ENCODE measurements around the gene CELF2. TPM values are rescaled to one million over a fixed set of nuclear protein-coding genes. Genes with fewer than 3 reads are reported as not detected.

Gene CELF2
- total and polyA plus RNA-seq, 2 donors from 2014 or later = 1.7 to 39.2 TPM

GRCh38 chr10:11018855-11019631, 1.4 kb downstream of the CELF2 start:
- Histone ChIP-seq H3K4me1 (ENCODE audit: control insufficient read depth in 2 of 3, insufficient read depth in 2 of 3, low read depth in 1 of 3, low read length in 3 of 3) (peaks cover 0 to 5% (median 0%) of the 10 kb centered on the region in 3 donors), H3K27me3 (ENCODE audit: control insufficient read depth, insufficient read depth, low read length) (peaks cover 19% of the 10 kb centered on the region), H3K36me3 (ENCODE audit: control insufficient read depth in 2 of 3, insufficient read depth in 3 of 3, low read length in 3 of 3) (no peaks in the 10 kb centered on the region), H3K4me3 (ENCODE audit: low read length in 3 of 3) (peak overlapping the region in 2 of 3 donors; percentile 1 to 25), H3K27ac (ENCODE audit: low read depth in 2 of 2, low read length in 2 of 2) (no peak overlapping the region), H3K9ac (ENCODE audit: low read length in 3 of 3) (no peak overlapping the region), H3K9me3 (ENCODE audit: control insufficient read depth in 2 of 3, insufficient read depth in 1 of 3, low read length in 3 of 3) (no peaks in the 10 kb centered on the region)
- FAIRE-seq (no peak), DNase-seq (no peak)
- intact Hi-C loops (cut with DNase I) = no loop called here
- no peak for TF ChIP-seq CTCF (IDR thresholded peaks at IDR 0.05; ENCODE audit: borderline replicate concordance, extremely low read depth, insufficient read depth)

GRCh38 chr10:11019724-11020547, 2.3 kb downstream of the CELF2 start:
- H3K9me3 ChIP-seq (ENCODE audit: control insufficient read depth in 2 of 3, insufficient read depth in 1 of 3, low read length in 3 of 3) = no peaks in the 10 kb centered on the region

GRCh38 chr10:11020548-11020942, 2.9 kb downstream of the CELF2 start:
- TF ChIP-seq CTCF (IDR thresholded peaks at IDR 0.05; ENCODE audit: borderline replicate concordance, extremely low read depth, insufficient read depth) = no peak
- no peak overlapping the region for H3K9ac ChIP-seq (ENCODE audit: low read length in 3 of 3)
- no peak overlapping the region for H3K27ac ChIP-seq (ENCODE audit: low read depth in 2 of 2, low read length in 2 of 2)
- peaks cover 19% of the 10 kb centered on the region for H3K27me3 ChIP-seq (ENCODE audit: control insufficient read depth, insufficient read depth, low read length)
- H3K4me3 ChIP-seq (ENCODE audit: low read length in 3 of 3) = no peak overlapping the region
- peaks cover 0 to 5% (median 0%) of the 10 kb centered on the region in 3 donors for H3K4me1 ChIP-seq (ENCODE audit: control insufficient read depth in 2 of 3, insufficient read depth in 2 of 3, low read depth in 1 of 3, low read length in 3 of 3)
- intact Hi-C loops (cut with DNase I) = no loop called here
- H3K36me3 ChIP-seq (ENCODE audit: control insufficient read depth in 2 of 3, insufficient read depth in 3 of 3, low read length in 3 of 3) = no peaks in the 10 kb centered on the region
- no peak for DNase-seq
- H3K9me3 ChIP-seq (ENCODE audit: control insufficient read depth in 2 of 3, insufficient read depth in 1 of 3, low read length in 3 of 3) = no peaks in the 10 kb centered on the region
- FAIRE-seq = no peak

More at GRCh38 chr10:11019724-11020547, 2.3 kb downstream of the CELF2 start:
- Histone ChIP-seq H3K36me3 (ENCODE audit: control insufficient read depth in 2 of 3, insufficient read depth in 3 of 3, low read length in 3 of 3) (no peaks in the 10 kb centered on the region), H3K27ac (ENCODE audit: low read depth in 2 of 2, low read length in 2 of 2) (no peak overlapping the region), H3K27me3 (ENCODE audit: control insufficient read depth, insufficient read depth, low read length) (peaks cover 19% of the 10 kb centered on the region), H3K9ac (ENCODE audit: low read length in 3 of 3) (no peak overlapping the region), H3K4me3 (ENCODE audit: low read length in 3 of 3) (no peak overlapping the region), H3K4me1 (ENCODE audit: control insufficient read depth in 2 of 3, insufficient read depth in 2 of 3, low read depth in 1 of 3, low read length in 3 of 3) (peaks cover 0 to 5% (median 0%) of the 10 kb centered on the region in 3 donors)
- no peak for TF ChIP-seq CTCF (IDR thresholded peaks at IDR 0.05; ENCODE audit: borderline replicate concordance, extremely low read depth, insufficient read depth)
- intact Hi-C loops (cut with DNase I) = no loop called here
- DNase-seq (no peak), FAIRE-seq (no peak)

All from kidney (tissue), 14 donors.